Measurements from ENCODE around the gene FANCC. TPM values are rescaled to one million over a fixed set of nuclear protein-coding genes. Genes with fewer than 3 reads are reported as not detected.

The FANCC gene
- total and polyA plus RNA-seq, 2 donors: 4.1 to 4.8 TPM

- 95% methylated on average over 5 of the region's 5 CpGs for WGBS
- no peaks in the 10 kb centered on the region for H3K4me1 ChIP-seq (ENCODE audit: control insufficient read depth in 2 of 2, insufficient read depth in 2 of 2, low read length in 2 of 2)
- H3K27ac ChIP-seq (ENCODE audit: low read depth in 1 of 2, low read length in 1 of 2): no peak overlapping the region
- DNase-seq (ENCODE audit: low read depth in 6 of 9, low spot score in 9 of 9): no peak
- H3K4me3 ChIP-seq (ENCODE audit: low read length in 2 of 2): no peak overlapping the region
- no peaks in the 10 kb centered on the region for H3K36me3 ChIP-seq (ENCODE audit: control insufficient read depth in 2 of 2, insufficient read depth in 2 of 2, low read length in 1 of 2)
- H3K27me3 ChIP-seq (ENCODE audit: control insufficient read depth in 2 of 2, insufficient read depth in 1 of 2, low read length in 1 of 2): no peaks in the 10 kb centered on the region
- no peaks in the 10 kb centered on the region for H3K9me3 ChIP-seq (ENCODE audit: control insufficient read depth in 2 of 2, insufficient read depth in 1 of 2, low read length in 1 of 2)
These were observed 115.3 kb downstream of the FANCC start for GRCh38 chr9:95202076-95202681.

- H3K27ac ChIP-seq (ENCODE audit: low read depth in 1 of 2, low read length in 1 of 2): no peak overlapping the region
These were observed 116.3 kb downstream of the FANCC start for GRCh38 chr9:95201206-95201605.

GRCh38 chr9:95197692-95198271, 119.7 kb downstream of the FANCC start:
- Histone ChIP-seq H3K36me3 (ENCODE audit: control insufficient read depth in 2 of 2, insufficient read depth in 2 of 2, low read length in 1 of 2) (no peaks in the 10 kb centered on the region), H3K4me3 (ENCODE audit: low read length in 2 of 2) (no peak overlapping the region), H3K9me3 (ENCODE audit: control insufficient read depth in 2 of 2, insufficient read depth in 1 of 2, low read length in 1 of 2) (no peaks in the 10 kb centered on the region), H3K4me1 (ENCODE audit: control insufficient read depth in 2 of 2, insufficient read depth in 2 of 2, low read length in 2 of 2) (no peaks in the 10 kb centered on the region), H3K27me3 (ENCODE audit: control insufficient read depth in 2 of 2, insufficient read depth in 1 of 2, low read length in 1 of 2) (no peaks in the 10 kb centered on the region), H3K27ac (ENCODE audit: low read depth in 1 of 2, low read length in 1 of 2) (no peak overlapping the region)
- DNase-seq (ENCODE audit: low read depth in 6 of 9, low spot score in 9 of 9): no peak
- 78% methylated on average over 3 of the region's 3 CpGs for WGBS

More at GRCh38 chr9:95201206-95201605, 116.3 kb downstream of the FANCC start:
- Histone ChIP-seq H3K36me3 (ENCODE audit: control insufficient read depth in 2 of 2, insufficient read depth in 2 of 2, low read length in 1 of 2) (no peaks in the 10 kb centered on the region), H3K4me3 (ENCODE audit: low read length in 2 of 2) (no peak overlapping the region), H3K27me3 (ENCODE audit: control insufficient read depth in 2 of 2, insufficient read depth in 1 of 2, low read length in 1 of 2) (no peaks in the 10 kb centered on the region), H3K4me1 (ENCODE audit: control insufficient read depth in 2 of 2, insufficient read depth in 2 of 2, low read length in 2 of 2) (no peaks in the 10 kb centered on the region), H3K9me3 (ENCODE audit: control insufficient read depth in 2 of 2, insufficient read depth in 1 of 2, low read length in 1 of 2) (no peaks in the 10 kb centered on the region)
- over 99% methylated on average over 4 of the region's 4 CpGs for WGBS
- no peak for DNase-seq (ENCODE audit: low read depth in 6 of 9, low spot score in 9 of 9)

- no peaks in the 10 kb centered on the region for H3K9me3 ChIP-seq (ENCODE audit: control insufficient read depth in 2 of 2, insufficient read depth in 1 of 2, low read length in 1 of 2)
- H3K27me3 ChIP-seq (ENCODE audit: control insufficient read depth in 2 of 2, insufficient read depth in 1 of 2, low read length in 1 of 2): no peaks in the 10 kb centered on the region
- DNase-seq (ENCODE audit: low read depth in 6 of 9, low spot score in 9 of 9): no peak
- no peaks in the 10 kb centered on the region for H3K36me3 ChIP-seq (ENCODE audit: control insufficient read depth in 2 of 2, insufficient read depth in 2 of 2, low read length in 1 of 2)
- H3K4me1 ChIP-seq (ENCODE audit: control insufficient read depth in 2 of 2, insufficient read depth in 2 of 2, low read length in 2 of 2): peaks cover 0 to 6% of the 10 kb centered on the region in 2 donors
- no peak overlapping the region for H3K27ac ChIP-seq (ENCODE audit: low read depth in 1 of 2, low read length in 1 of 2)
- 99% methylated on average over 5 of the region's 5 CpGs for WGBS
- no peak overlapping the region for H3K4me3 ChIP-seq (ENCODE audit: low read length in 2 of 2)
These were observed 124.0 kb downstream of the FANCC start for GRCh38 chr9:95193480-95193879.

- peaks cover 0 to 6% of the 10 kb centered on the region in 2 donors for H3K4me1 ChIP-seq (ENCODE audit: control insufficient read depth in 2 of 2, insufficient read depth in 2 of 2, low read length in 2 of 2)
- H3K27ac ChIP-seq (ENCODE audit: low read depth in 1 of 2, low read length in 1 of 2): no peak overlapping the region
- no peak for DNase-seq (ENCODE audit: low read depth in 6 of 9, low spot score in 9 of 9)
- H3K4me3 ChIP-seq (ENCODE audit: low read length in 2 of 2): no peak overlapping the region
- no peaks in the 10 kb centered on the region for H3K9me3 ChIP-seq (ENCODE audit: control insufficient read depth in 2 of 2, insufficient read depth in 1 of 2, low read length in 1 of 2)
- WGBS: 98% methylated on average over 8 of the region's 8 CpGs
- no peaks in the 10 kb centered on the region for H3K36me3 ChIP-seq (ENCODE audit: control insufficient read depth in 2 of 2, insufficient read depth in 2 of 2, low read length in 1 of 2)
- H3K27me3 ChIP-seq (ENCODE audit: control insufficient read depth in 2 of 2, insufficient read depth in 1 of 2, low read length in 1 of 2): no peaks in the 10 kb centered on the region
These were observed 124.4 kb downstream of the FANCC start for GRCh38 chr9:95193067-95193466.

- 76% methylated on average over 1 of the region's 1 CpG for WGBS
- H3K27ac ChIP-seq (ENCODE audit: low read depth in 1 of 2, low read length in 1 of 2): no peak overlapping the region
- no peaks in the 10 kb centered on the region for H3K36me3 ChIP-seq (ENCODE audit: control insufficient read depth in 2 of 2, insufficient read depth in 2 of 2, low read length in 1 of 2)
- peaks cover 0 to 6% of the 10 kb centered on the region in 2 donors for H3K4me1 ChIP-seq (ENCODE audit: control insufficient read depth in 2 of 2, insufficient read depth in 2 of 2, low read length in 2 of 2)
- no peak overlapping the region for H3K4me3 ChIP-seq (ENCODE audit: low read length in 2 of 2)
- no peak for DNase-seq (ENCODE audit: low read depth in 6 of 9, low spot score in 9 of 9)
- no peaks in the 10 kb centered on the region for H3K27me3 ChIP-seq (ENCODE audit: control insufficient read depth in 2 of 2, insufficient read depth in 1 of 2, low read length in 1 of 2)
- no peaks in the 10 kb centered on the region for H3K9me3 ChIP-seq (ENCODE audit: control insufficient read depth in 2 of 2, insufficient read depth in 1 of 2, low read length in 1 of 2)
These were observed 124.9 kb downstream of the FANCC start for GRCh38 chr9:95192631-95193030.

- H3K36me3 ChIP-seq (ENCODE audit: control insufficient read depth in 2 of 2, insufficient read depth in 2 of 2, low read length in 1 of 2): no peaks in the 10 kb centered on the region
- H3K4me3 ChIP-seq (ENCODE audit: low read length in 2 of 2): no peak overlapping the region
- H3K27me3 ChIP-seq (ENCODE audit: control insufficient read depth in 2 of 2, insufficient read depth in 1 of 2, low read length in 1 of 2): no peaks in the 10 kb centered on the region
- H3K9me3 ChIP-seq (ENCODE audit: control insufficient read depth in 2 of 2, insufficient read depth in 1 of 2, low read length in 1 of 2): no peaks in the 10 kb centered on the region
- H3K27ac ChIP-seq (ENCODE audit: low read depth in 1 of 2, low read length in 1 of 2): no peak overlapping the region
- DNase-seq (ENCODE audit: low read depth in 6 of 9, low spot score in 9 of 9): no peak
- H3K4me1 ChIP-seq (ENCODE audit: control insufficient read depth in 2 of 2, insufficient read depth in 2 of 2, low read length in 2 of 2): peaks cover 0 to 6% of the 10 kb centered on the region in 2 donors
- WGBS: 96% methylated on average over 4 of the region's 4 CpGs
These were observed 127.1 kb downstream of the FANCC start for GRCh38 chr9:95190413-95190812.

GRCh38 chr9:95189251-95190098, 128.0 kb downstream of the FANCC start:
- DNase-seq (ENCODE audit: low read depth in 6 of 9, low spot score in 9 of 9): peak in 1 of 9 donors; percentile 29
- Histone ChIP-seq H3K4me1 (ENCODE audit: control insufficient read depth in 2 of 2, insufficient read depth in 2 of 2, low read length in 2 of 2) (peaks cover 0 to 6% of the 10 kb centered on the region in 2 donors), H3K9me3 (ENCODE audit: control insufficient read depth in 2 of 2, insufficient read depth in 1 of 2, low read length in 1 of 2) (no peaks in the 10 kb centered on the region), H3K36me3 (ENCODE audit: control insufficient read depth in 2 of 2, insufficient read depth in 2 of 2, low read length in 1 of 2) (no peaks in the 10 kb centered on the region), H3K4me3 (ENCODE audit: low read length in 2 of 2) (no peak overlapping the region), H3K27ac (ENCODE audit: low read depth in 1 of 2, low read length in 1 of 2) (peak overlapping the region; percentile 58 to 63), H3K27me3 (ENCODE audit: control insufficient read depth in 2 of 2, insufficient read depth in 1 of 2, low read length in 1 of 2) (no peaks in the 10 kb centered on the region)
- WGBS: 14% methylated on average over 7 of the region's 7 CpGs

GRCh38 chr9:95188459-95188858, 129.1 kb downstream of the FANCC start:
- no peak for DNase-seq (ENCODE audit: low read depth in 6 of 9, low spot score in 9 of 9)
- H3K4me1 ChIP-seq (ENCODE audit: control insufficient read depth in 2 of 2, insufficient read depth in 2 of 2, low read length in 2 of 2): peaks cover 0 to 6% of the 10 kb centered on the region in 2 donors
- H3K9me3 ChIP-seq (ENCODE audit: control insufficient read depth in 2 of 2, insufficient read depth in 1 of 2, low read length in 1 of 2): no peaks in the 10 kb centered on the region
- H3K27ac ChIP-seq (ENCODE audit: low read depth in 1 of 2, low read length in 1 of 2): no peak overlapping the region
- no peaks in the 10 kb centered on the region for H3K36me3 ChIP-seq (ENCODE audit: control insufficient read depth in 2 of 2, insufficient read depth in 2 of 2, low read length in 1 of 2)
- 43% methylated on average over 4 of the region's 4 CpGs for WGBS
- H3K27me3 ChIP-seq (ENCODE audit: control insufficient read depth in 2 of 2, insufficient read depth in 1 of 2, low read length in 1 of 2): no peaks in the 10 kb centered on the region
- H3K4me3 ChIP-seq (ENCODE audit: low read length in 2 of 2): no peak overlapping the region
